GM19023 (cell line): ENCODE data around the gene ERC2.

Experiments used
- ATAC-seq: cut with Tn5 transposase; IDR thresholded peaks from one replicate; pipeline ENCODE4 v1.9.1; 2021; ENCODE audit warnings: mild to moderate bottlenecking, moderate library complexity; ENCODE audit not compliant: unreplicated experiment

The ERC2 gene

GRCh38 chr3:55955891-55956477 lies 512.3 kb downstream of the ERC2 start:
- ATAC-seq = no peak

DNA sequence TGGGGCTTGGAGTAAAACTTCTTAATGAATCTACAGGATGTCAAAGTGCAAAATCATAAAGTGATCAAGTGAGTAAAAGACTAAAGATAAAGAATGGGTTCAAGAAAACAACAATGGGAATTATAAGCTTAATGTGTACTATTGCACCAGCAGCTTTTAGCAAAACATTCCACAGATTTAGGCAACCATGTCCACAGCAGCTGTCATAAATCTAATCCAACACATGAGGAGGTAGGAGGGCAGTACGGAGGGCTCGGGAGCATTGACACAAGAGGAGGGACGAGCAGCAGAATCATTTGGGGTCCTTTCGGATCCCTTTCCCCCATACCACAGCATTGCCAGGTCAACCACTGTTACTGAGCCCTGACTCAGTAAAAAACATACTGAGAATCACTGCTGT lies 516.9 kb downstream of the ERC2 start:
- ATAC-seq = no peak

DNA sequence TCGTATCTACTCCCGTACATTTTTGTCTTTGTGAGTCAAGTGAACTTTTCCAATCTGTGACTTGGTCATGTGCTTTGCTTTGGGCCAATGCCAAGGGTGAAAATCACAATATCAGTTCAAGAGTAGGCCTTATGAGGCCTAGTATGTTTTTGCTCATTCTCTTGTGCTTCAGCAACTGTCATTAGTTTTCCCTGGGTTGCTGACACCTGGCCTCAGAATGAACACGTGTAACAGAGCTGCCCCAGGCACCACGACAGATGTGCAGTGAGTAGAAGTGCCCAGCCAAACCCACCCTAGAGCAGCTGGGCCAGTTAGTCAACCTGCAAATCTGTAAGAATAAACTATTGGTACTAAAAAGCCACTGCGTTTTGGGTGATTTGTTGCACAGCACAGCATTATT lies 520.9 kb downstream of the ERC2 start:
- no peak for ATAC-seq

DNA sequence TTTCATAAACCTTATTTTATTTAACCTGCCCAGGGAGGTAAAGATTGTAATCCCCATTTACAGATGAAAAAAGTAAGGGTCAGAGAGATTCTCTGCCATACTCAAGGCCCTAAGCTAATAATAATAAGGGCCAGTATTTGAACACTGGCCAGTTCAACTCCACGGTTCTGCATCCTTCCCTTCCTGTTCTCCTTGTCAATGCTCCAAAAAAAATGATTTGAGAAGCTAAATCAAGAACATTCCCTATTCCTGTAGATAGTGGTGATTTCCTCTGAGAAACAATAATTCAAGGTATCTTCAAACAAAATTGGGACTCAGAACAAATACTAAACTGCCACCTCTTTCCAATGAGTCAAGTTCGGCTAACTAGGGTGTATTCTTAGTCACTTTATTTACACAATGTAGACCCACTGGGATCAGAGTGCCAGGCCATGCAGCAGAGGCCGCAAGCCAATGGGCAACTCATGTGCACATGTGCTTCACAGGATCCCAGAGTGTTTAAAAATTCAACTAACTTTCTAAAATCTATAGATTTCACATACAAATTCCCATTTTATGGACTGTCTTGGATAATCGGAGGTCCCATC lies 521.6 kb downstream of the ERC2 start:
- ATAC-seq = no peak

- no peak for ATAC-seq
Observed at GRCh38 chr3:55942868-55943267, 525.4 kb downstream of the ERC2 start.

DNA sequence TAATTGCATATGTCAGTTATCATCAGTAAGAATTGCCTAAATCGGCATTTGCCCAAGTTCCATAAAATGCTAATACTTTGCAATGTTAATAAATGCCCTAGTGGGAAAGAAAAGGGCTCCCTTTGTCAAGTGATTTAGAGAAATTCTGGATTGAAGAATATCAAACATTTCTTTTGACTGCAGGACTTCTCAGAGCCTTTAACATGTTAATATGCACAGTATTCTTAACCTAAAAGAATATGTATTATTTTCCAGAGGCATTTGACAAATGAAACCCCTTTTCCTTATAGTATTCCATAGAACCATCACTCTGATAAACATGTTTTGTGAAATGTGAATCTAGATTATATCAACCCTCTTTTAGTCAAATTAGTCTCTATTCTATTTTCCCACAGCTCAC lies 529.0 kb downstream of the ERC2 start:
- no peak for ATAC-seq

DNA sequence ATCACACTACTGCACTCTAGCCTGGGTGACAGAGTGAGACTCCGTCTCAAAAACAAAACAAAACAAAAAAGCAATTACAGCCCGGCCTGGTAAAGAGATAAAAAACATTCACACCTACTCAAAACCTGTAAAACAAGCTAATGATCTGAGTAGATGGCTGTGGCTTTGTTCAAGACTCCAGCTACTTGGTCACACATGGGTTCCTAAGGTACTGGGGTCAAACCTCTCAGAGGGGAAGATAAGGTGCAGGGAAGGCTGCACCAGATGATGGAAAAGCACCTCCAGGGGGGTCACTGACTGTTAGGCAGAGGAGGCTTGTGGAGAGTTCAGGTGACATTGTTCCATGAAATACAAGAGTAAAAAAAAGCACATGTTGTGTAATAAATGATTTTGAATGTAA lies 531.0 kb downstream of the ERC2 start:
- no peak for ATAC-seq

GRCh38 chr3:55936549-55937052 lies 531.7 kb downstream of the ERC2 start:
- no peak for ATAC-seq

DNA sequence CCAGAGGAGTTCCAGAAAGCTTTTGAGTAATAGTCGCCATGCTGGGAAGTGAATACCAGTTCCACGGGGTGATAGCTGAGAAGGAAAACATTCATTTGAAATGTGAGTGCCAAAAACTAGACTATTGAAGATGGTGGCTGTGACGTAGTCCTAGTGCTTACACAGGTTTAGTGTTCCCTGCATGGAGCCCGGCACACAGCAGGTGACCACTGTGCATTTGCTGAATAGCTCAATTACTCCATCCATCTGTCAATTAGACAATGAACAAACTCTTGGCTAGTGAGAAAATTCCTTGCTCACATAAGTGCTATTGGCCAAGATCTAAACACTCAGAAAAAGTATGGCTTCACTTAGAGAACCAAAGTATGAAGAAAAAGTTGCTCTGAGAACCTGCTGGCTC lies 533.0 kb downstream of the ERC2 start:
- no peak for ATAC-seq

GRCh38 chr3:55934771-55935170 lies 533.5 kb downstream of the ERC2 start:
- ATAC-seq = no peak

- ATAC-seq = no peak
Observed at GRCh38 chr3:55929154-55929869, 539.0 kb downstream of the ERC2 start.

GRCh38 chr3:55923626-55924025 lies 544.6 kb downstream of the ERC2 start:
- no peak for ATAC-seq

DNA sequence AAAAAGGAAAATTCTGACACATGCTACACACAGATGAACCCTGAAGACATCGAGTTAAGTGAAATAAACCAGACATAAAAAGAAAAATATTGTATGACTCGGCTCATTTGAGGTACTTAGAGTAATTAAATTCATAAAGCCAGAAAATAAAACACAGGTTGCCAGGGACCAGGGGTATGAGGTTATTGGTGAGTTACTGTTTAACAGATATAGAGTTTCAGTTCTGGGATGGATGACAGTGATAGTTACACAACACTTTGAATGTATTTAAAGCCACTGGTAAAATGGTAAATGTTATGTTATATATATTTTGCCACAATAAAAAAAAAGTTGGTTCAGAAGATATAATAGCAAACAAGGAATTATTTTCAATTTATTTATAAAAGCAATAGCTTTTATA lies 545.1 kb downstream of the ERC2 start:
- no peak for ATAC-seq

- no peak for ATAC-seq
Observed at GRCh38 chr3:55912880-55913279, 555.4 kb downstream of the ERC2 start.

DNA sequence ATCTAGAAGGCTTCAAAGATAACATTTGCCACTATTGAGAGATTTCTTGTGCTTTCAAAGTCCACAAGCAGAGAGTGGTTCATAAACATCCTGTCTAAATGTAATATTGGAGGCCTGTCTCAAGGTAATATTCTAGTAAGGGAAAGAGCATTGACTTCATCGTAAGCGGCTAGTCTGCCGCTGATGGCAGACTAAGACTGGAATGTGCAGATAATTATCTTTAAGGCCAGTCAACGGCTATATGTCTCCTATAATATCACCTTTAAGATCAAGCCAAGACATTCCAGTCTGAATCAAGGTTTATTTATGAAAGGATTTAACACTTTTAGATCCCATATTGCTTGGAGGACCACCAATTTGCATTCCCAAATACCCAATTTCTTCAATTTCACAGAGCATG lies 557.0 kb downstream of the ERC2 start:
- no peak for ATAC-seq

DNA sequence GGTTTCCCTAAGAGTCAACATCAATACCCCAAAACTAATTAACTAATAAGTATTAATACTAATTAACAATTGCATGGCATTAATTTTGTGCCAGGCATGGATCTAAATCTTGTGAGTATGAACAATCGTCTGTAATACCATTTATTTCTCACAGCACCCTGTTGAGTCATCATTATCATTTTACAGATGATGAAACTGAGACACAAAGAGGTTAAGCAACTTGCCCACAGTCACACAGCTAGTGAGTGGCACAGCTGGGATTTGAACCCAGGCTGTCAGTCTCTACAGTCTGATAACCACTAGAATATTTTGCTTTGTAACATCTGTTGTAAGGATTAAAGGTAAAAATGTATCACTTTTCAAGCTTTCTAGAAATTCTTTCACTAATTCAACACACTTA lies 557.7 kb downstream of the ERC2 start:
- no peak for ATAC-seq

GRCh38 chr3:55909373-55909772 lies 558.9 kb downstream of the ERC2 start:
- no peak for ATAC-seq

DNA sequence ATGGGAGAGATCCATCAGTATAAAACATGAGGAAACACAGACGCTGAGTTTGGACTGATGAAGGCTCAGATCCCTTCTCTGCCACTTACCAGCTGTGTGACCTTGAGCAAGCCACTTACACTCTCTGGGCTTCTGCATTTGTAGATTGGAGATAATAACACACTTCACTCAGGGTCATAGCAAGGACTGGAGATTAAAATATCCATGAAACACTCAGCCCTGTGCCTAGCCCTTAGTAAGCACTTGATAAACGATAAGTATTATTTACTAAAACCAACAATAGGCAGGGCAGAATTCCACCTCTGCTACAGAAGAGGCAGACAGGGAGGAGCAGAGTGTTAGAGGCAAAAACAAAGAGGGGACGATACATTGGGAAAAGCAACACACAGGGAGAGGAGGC lies 560.7 kb downstream of the ERC2 start:
- no peak for ATAC-seq

GRCh38 chr3:55906896-55907295 lies 561.4 kb downstream of the ERC2 start:
- no peak for ATAC-seq

DNA sequence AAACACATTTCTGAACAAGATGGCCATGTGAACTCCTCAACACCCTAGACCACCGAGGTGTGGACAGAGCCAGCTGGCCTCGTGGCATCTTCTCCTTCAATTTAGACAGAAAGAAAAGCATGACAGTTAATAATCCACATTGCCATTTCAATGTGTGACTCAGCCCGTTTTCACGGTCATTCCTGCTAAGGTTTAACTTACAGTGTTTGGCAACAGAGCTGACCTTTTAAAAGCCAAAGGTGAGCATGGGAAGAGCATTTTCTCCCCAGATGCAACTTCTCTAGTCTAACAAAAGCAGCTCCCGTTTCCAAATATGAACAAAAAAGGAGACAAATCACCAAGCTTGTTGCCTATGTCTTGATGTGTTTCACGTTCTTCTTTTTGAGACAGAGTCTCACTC lies 563.6 kb downstream of the ERC2 start:
- ATAC-seq = no peak

GRCh38 chr3:55903680-55904079 lies 564.6 kb downstream of the ERC2 start:
- ATAC-seq = no peak

- ATAC-seq = no peak
Observed at GRCh38 chr3:55902221-55902900, 565.9 kb downstream of the ERC2 start.
